ENCODE results near the gene MPIG6B.
A peak's percentile ranks its signal among the peaks of the same experiment; 100 is the strongest.

MPIG6B gene

DNA sequence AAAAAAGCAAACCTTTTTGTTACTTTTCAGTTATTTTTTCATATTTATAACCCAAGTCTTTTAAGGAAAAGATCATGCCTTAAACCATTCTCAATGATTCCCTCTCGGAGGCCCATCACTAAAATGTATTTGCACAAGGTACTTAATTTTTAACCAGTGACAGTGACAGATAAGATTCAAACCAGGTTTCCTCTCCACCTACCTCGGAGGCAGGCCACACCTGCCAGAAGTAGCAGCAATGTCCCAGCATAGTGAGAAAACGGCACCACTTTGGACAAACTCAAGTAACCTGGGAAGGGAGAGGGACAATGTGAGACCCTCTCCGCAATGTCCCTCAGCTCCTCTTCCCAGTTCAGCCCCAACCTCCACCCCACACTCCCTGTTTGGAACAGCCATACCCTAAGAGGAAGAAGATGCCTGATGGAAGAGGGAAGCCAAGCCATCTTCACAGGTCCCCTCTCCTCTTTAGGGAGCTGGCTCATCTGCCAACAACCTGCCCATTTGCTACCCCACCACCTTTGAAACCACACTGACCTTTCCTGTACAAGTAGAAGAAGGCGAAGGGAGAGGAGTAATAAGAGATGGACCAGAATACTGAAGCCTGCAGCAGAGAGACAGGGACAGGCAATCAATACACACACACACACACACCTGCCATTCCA is 22.3 kb upstream of the MPIG6B start:
- H3K4me3 ChIP-seq (ENCODE audit: low read depth, low read length) = no peak overlapping the region
- no peak for TF ChIP-seq CTCF (IDR thresholded peaks at IDR 0.05; ENCODE audit: borderline replicate concordance, insufficient read depth, low read depth, low read length)

DNA sequence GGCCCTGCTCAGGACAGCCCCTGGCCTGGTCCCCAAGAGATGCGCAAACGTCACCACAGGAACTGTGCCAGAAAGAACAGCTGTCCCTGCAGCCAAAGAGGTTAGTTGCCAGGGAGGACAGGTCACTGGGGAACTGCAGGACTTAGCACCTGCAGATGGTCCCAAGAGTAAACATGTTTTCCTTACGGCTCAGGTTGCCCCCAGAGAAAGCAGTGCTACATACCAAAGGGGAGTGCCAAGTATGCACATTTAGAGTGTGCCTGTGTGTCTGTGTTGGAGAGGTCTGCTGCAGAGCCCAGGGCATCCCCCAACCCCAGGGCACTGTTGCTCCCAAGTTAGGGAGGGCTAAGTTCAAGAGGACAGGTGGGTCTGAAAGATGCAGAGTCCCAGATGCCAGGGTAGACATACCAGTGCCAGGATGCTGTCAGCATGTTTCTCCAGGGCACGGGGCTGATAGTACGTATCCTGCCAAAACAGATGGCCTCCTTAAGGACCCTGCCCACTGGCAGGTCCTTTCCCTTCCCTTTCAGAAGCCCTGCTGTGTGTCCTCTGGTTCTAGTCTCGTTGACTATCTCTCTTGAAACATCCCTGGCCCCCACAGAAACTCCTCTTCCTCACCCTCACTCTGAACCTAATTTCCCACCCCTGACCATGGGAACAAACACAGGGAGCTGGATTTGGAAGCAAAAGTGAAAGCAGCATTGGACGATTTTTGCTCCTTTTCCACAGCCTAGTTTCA is 21.3 kb upstream of the MPIG6B start:
- peak overlapping the region; percentile 62 for H3K4me3 ChIP-seq (ENCODE audit: low read depth, low read length)
- no peak for TF ChIP-seq CTCF (IDR thresholded peaks at IDR 0.05; ENCODE audit: borderline replicate concordance, insufficient read depth, low read depth, low read length)

GRCh38 chr6:31702405-31702818 is 20.8 kb upstream of the MPIG6B start:
- TF ChIP-seq CTCF (IDR thresholded peaks at IDR 0.05; ENCODE audit: borderline replicate concordance, insufficient read depth, low read depth, low read length) = no peak
- H3K4me3 ChIP-seq (ENCODE audit: low read depth, low read length) = peak overlapping the region; percentile 62

GRCh38 chr6:31702819-31703716 is 20.1 kb upstream of the MPIG6B start, which contains the start of gene ABHD16A:
Gene ABHD16A, minus strand, starts transcription at chr6:31703324. Its CDS starts 43 bp downstream, at chr6:31703281.
- H3K4me3 ChIP-seq (ENCODE audit: low read depth, low read length) = peak within 1 kb of the TSS; percentile 62
- TF ChIP-seq CTCF (IDR thresholded peaks at IDR 0.05; ENCODE audit: borderline replicate concordance, insufficient read depth, low read depth, low read length) = no peak

DNA sequence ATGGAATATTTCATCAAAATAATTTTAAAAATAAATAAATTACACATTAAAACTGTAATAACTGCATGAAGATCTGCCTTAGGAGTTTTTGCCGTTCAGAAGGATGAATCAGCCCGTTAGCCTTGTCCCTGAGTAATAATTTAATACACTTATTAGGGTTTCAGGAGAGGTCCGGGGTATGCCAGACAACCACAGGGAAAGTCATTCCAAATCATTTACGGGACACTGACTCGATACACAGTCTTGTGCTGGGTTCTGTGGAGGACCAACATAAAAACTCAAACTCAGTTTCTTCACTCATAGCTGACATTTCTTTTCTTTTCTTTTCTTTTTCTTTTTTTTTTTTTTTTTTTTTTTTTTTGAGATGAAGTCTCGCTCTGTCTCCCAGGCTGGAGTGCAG is 17.2 kb upstream of the MPIG6B start:
- no peak for TF ChIP-seq CTCF (IDR thresholded peaks at IDR 0.05; ENCODE audit: borderline replicate concordance, insufficient read depth, low read depth, low read length)
- H3K4me3 ChIP-seq (ENCODE audit: low read depth, low read length) = no peak overlapping the region

DNA sequence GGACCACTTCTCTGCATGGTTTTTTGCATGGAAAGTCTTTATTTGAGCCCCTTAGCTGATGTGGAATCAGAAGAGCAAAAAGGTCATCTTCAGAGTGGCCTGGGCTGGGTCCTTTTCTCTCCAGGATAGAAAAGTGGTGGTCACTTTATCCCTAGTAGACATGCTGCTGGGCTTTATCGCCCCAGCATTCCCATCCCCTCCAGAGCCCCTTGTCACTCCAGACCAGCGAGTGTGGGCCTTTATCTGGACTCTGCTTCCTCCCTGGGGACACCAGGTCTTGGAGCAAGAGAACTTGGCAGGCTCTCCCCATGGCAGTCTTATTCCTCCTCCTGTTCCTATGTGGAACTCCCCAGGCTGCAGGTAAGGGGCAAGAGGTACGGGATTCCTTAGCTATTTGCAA is 16.6 kb upstream of the MPIG6B start, which contains the start of gene LY6G6F:
LY6G6F (plus strand) TSS at position 268 of the 400 bp plus-strand sequence; CDS start at position 309, 41 bp downstream.
- H3K4me3 ChIP-seq (ENCODE audit: low read depth, low read length) = no peak within 1 kb of the TSS
- no peak for TF ChIP-seq CTCF (IDR thresholded peaks at IDR 0.05; ENCODE audit: borderline replicate concordance, insufficient read depth, low read depth, low read length)

All from GM12875 (cell line).